ENCODE data around the gene RNASE4.

- no peak for TF ChIP-seq CEBPB (IDR thresholded peaks at IDR 0.05)
- no peak for TF ChIP-seq TCF12 (IDR thresholded peaks at IDR 0.05; ENCODE audit: low read depth)
- TF ChIP-seq FOXM1 (IDR thresholded peaks at IDR 0.05; ENCODE audit: borderline replicate concordance, low read depth): no peak
- no peak for TF ChIP-seq RAD21 (IDR thresholded peaks at IDR 0.05; ENCODE audit: low read depth)
- TF ChIP-seq EGR1 (IDR thresholded peaks at IDR 0.05): no peak
Observed at GRCh38 chr14:20699931-20700330, 15.6 kb downstream of the RNASE4 start.

Data from Ishikawa (cell line).